ENCODE measurements around the gene SLC22A1.
A peak's percentile ranks its signal among the peaks of the same experiment; 100 is the strongest.
"Not testable (repeated sequence)": the region's sequence is repeated elsewhere in the genome, so short reads cannot be mapped to it uniquely, and the experiment has no call there.

Gene SLC22A1

GRCh38 chr6:160139420-160139851 is 17.8 kb downstream of the SLC22A1 start:
- peak in 1 of 2 donors; percentile 0 for DNase-seq

- peak in 1 of 2 donors; percentile 0 for DNase-seq
Measured at GRCh38 chr6:160140493-160140892, 18.9 kb downstream of the SLC22A1 start.

GRCh38 chr6:160141001-160141726 is 19.5 kb downstream of the SLC22A1 start:
- DNase-seq = no peak

- peak in 1 of 2 donors; percentile 8 for DNase-seq
Measured at GRCh38 chr6:160142115-160142715, 20.6 kb downstream of the SLC22A1 start.

- no peak for DNase-seq
Measured at GRCh38 chr6:160146454-160147145, 25.0 kb downstream of the SLC22A1 start.

GRCh38 chr6:160147146-160147536 is 25.5 kb downstream of the SLC22A1 start:
- no peak for DNase-seq

GRCh38 chr6:160154471-160154870 is 32.9 kb downstream of the SLC22A1 start:
- DNase-seq = no peak

GRCh38 chr6:160156842-160157241 is 35.2 kb downstream of the SLC22A1 start:
- DNase-seq = no peak

- DNase-seq = no peak
Measured at GRCh38 chr6:160160450-160160849, 38.8 kb downstream of the SLC22A1 start.

- no peak for DNase-seq
Measured at GRCh38 chr6:160160929-160161646, 39.5 kb downstream of the SLC22A1 start.

GRCh38 chr6:160161647-160161986 is 40.0 kb downstream of the SLC22A1 start:
- DNase-seq = no peak

- no peak for DNase-seq
Measured at GRCh38 chr6:160162030-160162566, 40.5 kb downstream of the SLC22A1 start.

- DNase-seq = no peak
Measured at GRCh38 chr6:160163425-160163824, 41.8 kb downstream of the SLC22A1 start.

- no peak for DNase-seq
Measured at GRCh38 chr6:160163912-160164311, 42.3 kb downstream of the SLC22A1 start.

- not testable (repeated sequence) for DNase-seq
Measured at GRCh38 chr6:160165928-160166327, 44.3 kb downstream of the SLC22A1 start.

- DNase-seq = no peak
Measured at GRCh38 chr6:160167604-160168399, 46.2 kb downstream of the SLC22A1 start.

- DNase-seq = no peak
Measured at GRCh38 chr6:160170018-160170680, 48.5 kb downstream of the SLC22A1 start.

- DNase-seq = no peak
Measured at GRCh38 chr6:160172704-160173103, 51.1 kb downstream of the SLC22A1 start.

GRCh38 chr6:160173806-160174527 is 52.4 kb downstream of the SLC22A1 start:
- no peak for DNase-seq

- no peak for DNase-seq
Measured at GRCh38 chr6:160174681-160175080, 53.1 kb downstream of the SLC22A1 start.

- no peak for DNase-seq
Measured at GRCh38 chr6:160177220-160177619, 55.6 kb downstream of the SLC22A1 start.

All from stimulated activated CD4-positive, alpha-beta T cell treated with anti-CD3 and anti-CD28 coated beads, Interleukin-2, amount 100 ng/mL, for 24 hours (primary cell).